ENCODE results near the gene POLE.

POLE gene

GRCh38 chr12:132579744-132580143, 107.4 kb downstream of the POLE start:
- DNase-seq (ENCODE audit: low read depth), result no peak

GRCh38 chr12:132578826-132579225, 108.3 kb downstream of the POLE start:
- DNase-seq (ENCODE audit: low read depth), result no peak

- DNase-seq (ENCODE audit: low read depth), result no peak
Measured at GRCh38 chr12:132578118-132578517, 109.0 kb downstream of the POLE start.

GRCh38 chr12:132577191-132577920, 109.8 kb downstream of the POLE start:
- no peak for DNase-seq (ENCODE audit: low read depth)

- no peak for DNase-seq (ENCODE audit: low read depth)
Measured at GRCh38 chr12:132576701-132577100, 110.4 kb downstream of the POLE start.

GRCh38 chr12:132575661-132576060, 111.5 kb downstream of the POLE start:
- DNase-seq (ENCODE audit: low read depth), result no peak

- no peak for DNase-seq (ENCODE audit: low read depth)
Measured at GRCh38 chr12:132574271-132574996, 112.7 kb downstream of the POLE start.

Measured in stimulated activated CD8-positive, alpha-beta memory T cell treated with anti-CD3 and anti-CD28 coated beads, Interleukin-4, amount 100 ng/mL, for 24 hours (primary cell).